Left ventricle myocardium superior (tissue), 1 donor: ENCODE data around the gene STAT6. TPM values are rescaled to one million over a fixed set of nuclear protein-coding genes. Genes with fewer than 3 reads are reported as not detected.

ENCODE experiments used
- total RNA-seq: library from RNA; stranded (reverse); fragmentation: NEBNext Ultra II Directional; extraction: Animal tissue kit (Norgen Biotek cat#: 25700); gene quantifications from one replicate; pipeline ENCODE4 v1.2.1, GENCODE V29; 2021
- donor health status: DM: no; HTN: yes; CAD: no; lungs with severe emphysema.

STAT6 gene
- total RNA-seq, 1 donor from 2014 or later = 46.1 TPM

Other genes with a start within 250 kb of the STAT6 start
- gene SDR9C7, start 177.0 kb downstream of the STAT6 start, total RNA-seq = not detected
- gene RDH16, start 153.8 kb downstream of the STAT6 start, total RNA-seq = 0.12 TPM
- 3.4 TPM for gene ZBTB39, start 104.8 kb downstream of the STAT6 start, total RNA-seq
- not detected for gene TAC3, start 94.8 kb downstream of the STAT6 start, total RNA-seq
- gene MYO1A, start 61.2 kb downstream of the STAT6 start, total RNA-seq = not detected
- gene NEMP1, start 32.6 kb downstream of the STAT6 start, total RNA-seq = 3.7 TPM
- 10.9 TPM for gene NAB2, start 22.2 kb downstream of the STAT6 start, total RNA-seq
- gene LRP1, start 17.1 kb upstream of the STAT6 start, total RNA-seq = 108 TPM
- not detected for gene LRP1-AS, start 36.3 kb upstream of the STAT6 start, total RNA-seq
- 1.8 TPM for gene NXPH4, start 105.4 kb upstream of the STAT6 start, total RNA-seq
- gene SHMT2, start 118.3 kb upstream of the STAT6 start, total RNA-seq = 33.4 TPM
- 1.4 TPM for gene STAC3, start 139.8 kb upstream of the STAT6 start, total RNA-seq